GM19351 (cell line): ENCODE results near the gene CD180.
"Not testable (repeated sequence)": the region's sequence is repeated elsewhere in the genome, so short reads cannot be mapped to it uniquely, and the experiment has no call there.

Experiments used
- ATAC-seq: cut with Tn5 transposase; IDR thresholded peaks from one replicate; pipeline ENCODE4 v1.9.1; 2021; ENCODE audit warnings: mild to moderate bottlenecking, moderate library complexity; ENCODE audit not compliant: unreplicated experiment

Gene CD180

GRCh38 chr5:67189931-67190330 is 6.7 kb downstream of the CD180 start:
- no peak for ATAC-seq

DNA sequence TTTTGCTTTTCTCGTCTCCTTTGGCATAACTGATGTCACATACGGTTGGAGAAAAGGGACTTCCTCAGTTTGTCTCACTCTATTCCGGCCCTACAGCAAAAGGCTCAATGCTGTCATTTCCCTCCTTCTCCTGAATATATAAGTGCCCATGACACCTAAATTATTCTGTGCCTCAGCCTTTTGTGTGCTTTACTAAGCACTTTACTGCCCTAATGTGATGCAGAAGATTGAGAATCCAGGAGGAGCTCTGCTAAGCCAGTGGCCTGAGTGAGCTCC is 7.6 kb downstream of the CD180 start:
- no peak for ATAC-seq

GRCh38 chr5:67188274-67189078 is 8.1 kb downstream of the CD180 start:
- no peak for ATAC-seq

- peak; percentile 58 for ATAC-seq
Measured at GRCh38 chr5:67187006-67187715, 9.4 kb downstream of the CD180 start.

- ATAC-seq: no peak
Measured at GRCh38 chr5:67183859-67184258, 12.7 kb downstream of the CD180 start.

DNA sequence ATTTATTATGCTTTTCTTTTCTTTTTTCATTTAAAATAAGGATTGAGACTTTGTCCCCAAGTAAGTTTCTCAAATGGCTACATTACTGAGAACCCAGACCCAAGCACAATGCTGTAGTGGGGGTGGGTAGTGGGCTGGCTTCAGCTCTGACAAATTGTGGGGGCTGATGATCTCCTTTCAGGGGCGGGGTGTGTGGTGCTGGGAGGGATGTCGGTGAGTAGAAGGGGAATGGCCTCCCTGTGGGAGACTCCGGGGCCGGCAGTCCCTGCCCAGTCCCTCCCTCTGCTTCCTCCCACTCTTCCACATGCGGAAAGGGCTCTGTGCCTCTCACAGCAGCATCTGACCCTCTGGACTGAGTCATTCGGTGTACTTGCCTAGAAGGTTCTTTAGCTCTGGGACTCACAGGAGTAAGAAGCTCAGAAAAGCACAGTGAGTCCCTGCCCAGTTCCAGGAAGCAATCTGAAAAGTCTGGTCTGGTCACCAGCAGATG is 14.3 kb downstream of the CD180 start:
- ATAC-seq: no peak

DNA sequence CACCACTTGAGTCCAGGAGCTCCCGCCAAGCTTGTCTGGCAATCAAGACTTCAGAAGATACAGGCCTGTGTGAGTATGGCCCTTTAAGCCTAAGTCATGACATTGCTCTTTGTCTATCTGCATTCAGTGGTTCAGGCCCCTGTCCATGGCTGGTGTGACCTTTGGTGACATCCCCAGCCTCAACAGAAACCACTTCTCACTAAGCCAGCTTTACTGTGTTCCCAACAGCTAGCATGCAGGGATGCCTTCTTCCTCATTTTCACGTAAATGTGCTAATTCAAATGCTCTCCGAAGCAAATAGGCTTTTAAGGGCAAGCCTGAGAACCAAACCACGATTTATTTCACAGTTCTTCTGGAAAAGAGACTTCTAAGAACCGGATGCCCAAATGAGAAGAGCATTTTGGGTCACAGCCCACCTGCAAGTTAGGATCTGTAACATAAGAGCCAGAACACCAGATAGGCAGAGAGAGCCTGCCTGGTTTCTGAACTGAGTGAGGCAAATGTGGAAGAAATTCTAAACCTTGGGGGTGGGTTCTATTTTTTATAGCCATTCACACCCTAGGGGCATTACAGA is 14.9 kb downstream of the CD180 start:
- no peak for ATAC-seq

DNA sequence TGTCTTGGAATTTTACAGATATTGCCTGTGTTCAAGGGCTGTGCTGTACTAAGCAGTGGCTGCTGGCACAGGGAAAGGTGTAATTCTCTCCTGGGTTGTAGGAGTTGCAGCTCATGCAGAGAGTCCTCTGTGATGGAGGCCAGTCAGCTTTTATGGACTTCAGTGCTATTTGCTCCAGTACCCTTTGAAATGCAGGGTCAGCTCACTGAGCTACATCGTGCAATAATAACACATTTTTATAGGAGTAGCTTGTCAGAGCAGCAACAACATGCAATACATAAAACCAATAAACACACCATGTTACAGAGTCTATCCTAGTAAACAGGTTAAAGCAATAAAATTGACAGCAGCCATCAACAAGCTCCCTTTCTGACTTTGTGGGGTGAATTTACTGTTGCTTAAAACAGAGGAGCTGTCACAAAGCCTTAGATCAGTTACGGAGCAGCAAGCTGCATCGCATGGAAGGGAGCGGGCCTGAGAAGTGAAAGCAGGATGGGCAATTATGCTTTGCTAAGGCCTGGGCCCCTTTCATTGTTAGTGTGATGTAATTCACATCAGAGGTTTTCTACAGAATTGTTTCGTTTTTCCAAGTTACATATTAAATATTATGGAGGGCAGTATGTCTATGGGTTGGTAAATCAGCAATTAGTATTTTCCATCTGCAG is 16.8 kb downstream of the CD180 start:
- ATAC-seq: no peak

GRCh38 chr5:67178966-67179365 is 17.6 kb downstream of the CD180 start:
- no peak for ATAC-seq

DNA sequence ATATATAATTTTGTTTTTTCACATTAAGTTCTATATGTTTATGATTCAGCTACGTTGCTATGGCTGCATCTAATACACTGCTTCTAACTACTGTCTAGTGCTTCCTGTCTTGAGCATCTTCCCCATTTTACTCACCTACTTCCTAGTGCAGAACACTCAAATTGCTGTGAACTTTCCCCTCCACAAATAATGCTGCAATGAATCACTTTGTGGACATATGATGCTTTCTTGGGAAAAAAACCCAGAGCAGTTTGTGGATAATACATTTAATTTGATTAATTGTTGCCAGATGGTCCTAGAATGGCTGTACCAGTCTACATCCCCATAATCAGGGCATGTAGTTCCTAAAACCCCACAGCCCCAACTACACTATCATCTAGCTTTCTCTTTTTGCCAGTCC is 18.5 kb downstream of the CD180 start:
- no peak for ATAC-seq

DNA sequence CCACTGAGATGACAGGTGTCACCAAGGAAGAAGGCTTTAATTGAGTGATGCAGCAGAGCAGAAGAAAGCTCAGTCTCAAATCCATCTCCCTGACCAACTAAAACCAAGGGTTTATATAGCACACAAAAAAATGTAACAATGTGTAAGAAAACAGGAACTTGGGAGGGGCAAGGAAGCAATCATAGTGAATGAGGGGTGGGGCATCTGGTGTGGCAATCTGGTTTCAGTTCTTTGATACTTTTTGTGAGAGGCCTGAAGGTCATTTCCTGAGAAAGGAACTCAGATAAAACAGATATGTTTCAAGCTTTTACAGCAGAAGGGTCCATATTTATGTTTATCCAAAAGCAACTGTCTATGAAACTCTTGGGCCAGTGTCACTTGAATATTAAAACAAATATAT is 19.7 kb downstream of the CD180 start:
- ATAC-seq: no peak

DNA sequence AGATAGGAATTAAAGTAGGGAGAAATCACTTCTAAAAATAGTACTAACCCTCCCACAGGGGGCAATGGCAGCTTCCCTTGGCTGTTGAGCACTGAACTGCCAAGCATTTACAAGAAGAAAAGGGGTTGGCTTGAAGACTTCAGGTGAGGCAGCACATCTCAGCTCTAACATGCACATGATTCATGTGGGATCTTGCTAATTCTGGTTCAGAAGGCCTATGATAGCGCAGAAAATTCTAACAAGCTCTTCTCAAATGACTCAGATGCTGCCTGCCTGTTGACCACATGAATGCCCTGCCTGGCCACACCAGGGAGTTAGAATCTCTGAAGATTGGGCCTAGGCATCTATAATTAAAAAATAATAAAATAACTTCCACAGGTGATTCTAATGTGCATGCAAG is 22.6 kb downstream of the CD180 start:
- ATAC-seq: no peak

DNA sequence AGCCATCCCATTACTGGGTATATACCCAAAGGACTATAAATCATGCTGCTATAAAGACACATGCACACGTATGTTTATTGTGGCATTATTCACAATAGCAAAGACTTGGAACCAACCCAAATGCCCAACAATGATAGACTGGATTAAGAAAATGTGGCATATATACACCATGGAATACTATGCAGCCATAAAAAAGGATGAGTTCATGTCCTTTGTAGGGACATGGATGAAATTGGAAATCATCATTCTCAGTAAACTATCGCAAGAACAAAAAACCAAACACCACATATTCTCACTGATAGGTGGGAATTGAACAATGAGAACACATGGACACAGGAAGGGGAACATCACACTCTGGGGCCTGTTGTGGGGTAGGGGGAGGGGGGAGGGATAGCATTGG is 23.2 kb downstream of the CD180 start:
- not testable (repeated sequence) for ATAC-seq

GRCh38 chr5:67170767-67171166 is 25.8 kb downstream of the CD180 start:
- no peak for ATAC-seq

DNA sequence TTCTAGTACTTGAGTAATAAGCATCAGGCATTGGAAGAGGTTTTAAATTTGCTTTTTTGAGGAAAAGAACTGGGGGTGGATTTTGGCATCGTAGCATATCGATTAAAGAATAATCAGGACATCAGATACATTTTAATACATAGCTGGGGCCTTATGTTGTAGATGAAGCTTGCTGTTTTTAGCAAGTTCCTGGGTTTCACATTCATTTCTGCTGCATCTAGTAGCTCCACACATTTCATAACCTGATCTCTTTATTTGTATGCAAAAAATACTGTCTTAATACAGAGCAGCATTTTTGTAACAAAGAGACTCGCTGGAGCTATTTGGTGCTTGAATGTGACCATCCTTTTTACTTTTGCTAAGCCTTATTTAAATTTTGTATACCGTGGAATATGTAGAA is 28.5 kb downstream of the CD180 start:
- no peak for ATAC-seq

GRCh38 chr5:67166460-67167285 is 29.9 kb downstream of the CD180 start:
- ATAC-seq: peak; percentile 8

GRCh38 chr5:67165526-67166459 is 30.8 kb downstream of the CD180 start:
- peak; percentile 95 for ATAC-seq

- no peak for ATAC-seq
Measured at GRCh38 chr5:67164856-67165525, 31.6 kb downstream of the CD180 start.
